K562 (cell line): ENCODE results near the gene ADM. TPM values are rescaled to one million over a fixed set of nuclear protein-coding genes. Genes with fewer than 3 reads are reported as not detected.

ENCODE experiments used
- ATAC-seq: fragments of 200-7000 bp; cut with Tn5 transposase; 3 replicates; pipeline ENCODE4 v1.9.1; 2020; ENCODE audit warnings: moderate library complexity
- BruUV-seq: library from RNA; stranded (reverse); fragments of 400-500 nt; replicated peaks from 2 replicates; lab custom pipeline; 2021; lab: Mats Ljungman, UMichigan
- CTCF ChIA-PET: fragments of 300-600 bp; formaldehyde crosslinking; extraction: SDS; loops from one replicate; lab custom pipeline; 2021; ENCODE audit warnings: low intra/inter-chr PET ratio; lab: Yijun Ruan, JAX
- POLR2A ChIA-PET: fragments of 300-600, 350-650 bp; sonication (Branson Sonifier 250); formaldehyde crosslinking; extraction: SDS; loops from one replicate; lab custom pipeline; 2021; ENCODE audit warnings: antibody characterized with exemption, inconsistent platforms; lab: Yijun Ruan, JAX
- DNase-seq, 4 experiments: peaks; one replicate each; pipeline versions ENCODE4 v3.0.0 to v3.0.0-alpha.2; 2011 to 2018; ENCODE audit warnings: low spot score in 3 of 4, mixed read lengths in 3 of 4; ENCODE audit errors: extremely low read depth in 1 of 4
- FAIRE-seq: peaks from 2 replicates; lab custom pipeline; 2011; peaks lifted over from hg19 to GRCh38; lab: Jason Lieb, UNC
- H2AFZ ChIP-seq: 2 replicates; pipeline ENCODE4 v1.6.0; 2011; ENCODE audit warnings: low read depth, low read length, control low read depth, inconsistent platforms
- H3K27ac ChIP-seq: fragments of 200-600 bp; 3 replicates; pipeline ENCODE4 v1.8.0; 2011; ENCODE audit warnings: low read depth, mild to moderate bottlenecking, control low read depth, inconsistent platforms, low read length, moderate library complexity, mixed read lengths; ENCODE audit errors: extremely low read depth
- H3K27me3 ChIP-seq, 2 experiments: fragments of 300-600 bp in 1 of 2; 2 replicates in 1 of 2; 3 replicates in 1 of 2; pipeline versions ENCODE4 v1.6.0 to v1.8.0; 2011; ENCODE audit warnings: inconsistent platforms in 2 of 2, low read length in 2 of 2, mild to moderate bottlenecking in 1 of 2, mixed read lengths in 1 of 2, moderate library complexity in 1 of 2; ENCODE audit not compliant: control insufficient read depth in 2 of 2, insufficient read depth in 2 of 2
- H3K36me3 ChIP-seq: fragments of 300-600 bp; 3 replicates; pipeline ENCODE4 v1.8.0; 2011; ENCODE audit warnings: mild to moderate bottlenecking, low read length, inconsistent platforms; ENCODE audit not compliant: control insufficient read depth, insufficient read depth
- H3K4me1 ChIP-seq, 2 experiments: fragments of 200-600 bp in 1 of 2; replicated peaks in 1 of 2; 2 replicates in 1 of 2; 3 replicates in 1 of 2; pipeline versions ENCODE4 v1.5.1 to v1.8.0; 2011; ENCODE audit warnings: inconsistent platforms in 2 of 2, low read length in 2 of 2, mild to moderate bottlenecking in 1 of 2, mixed read lengths in 1 of 2, moderate library complexity in 1 of 2; ENCODE audit not compliant: control insufficient read depth in 2 of 2, insufficient read depth in 2 of 2
- H3K4me2 ChIP-seq: 2 replicates; pipeline ENCODE4 v1.6.1; 2011; ENCODE audit warnings: low read length, control low read depth, inconsistent platforms, mixed read lengths; ENCODE audit not compliant: insufficient read depth
- H3K4me3 ChIP-seq: fragments of 200-600 bp; sonication (generic), shearing (Covaris generic); 2 replicates; pipeline ENCODE4 v1.5.1; 2016; ENCODE audit warnings: control low read depth, inconsistent platforms
- H3K79me2 ChIP-seq: fragments of 200-600 bp; 3 replicates; pipeline ENCODE4 v1.8.0; 2011; ENCODE audit warnings: low read length, inconsistent platforms; ENCODE audit not compliant: control insufficient read depth, insufficient read depth
- H3K9ac ChIP-seq, 2 experiments: 2 replicates each; pipeline versions ENCODE4 v1.6.0 to v1.6.1; 2011; ENCODE audit warnings: low read depth in 2 of 2, low read length in 2 of 2, control low read depth in 1 of 2, inconsistent platforms in 1 of 2, mild to moderate bottlenecking in 1 of 2, mixed read lengths in 1 of 2; ENCODE audit not compliant: insufficient read depth in 1 of 2
- H3K9me1 ChIP-seq: one replicate; pipeline ENCODE4 v1.6.0; 2011; ENCODE audit warnings: inconsistent platforms, mild to moderate bottlenecking, low read length, moderate library complexity; ENCODE audit not compliant: control insufficient read depth, insufficient read depth
- H3K9me3 ChIP-seq: replicated peaks from 2 replicates; pipeline ENCODE4 v1.5.1; 2011; ENCODE audit warnings: low read depth, low read length, inconsistent platforms; ENCODE audit not compliant: control insufficient read depth, insufficient read depth
- H4K20me1 ChIP-seq: replicated peaks from 2 replicates; pipeline ENCODE4 v1.6.1; 2011; ENCODE audit warnings: low read length, inconsistent platforms, mixed read lengths; ENCODE audit not compliant: control insufficient read depth, insufficient read depth
- CCAR2 ChIP-seq: fragments of 200-400 bp; formaldehyde crosslinking; IDR thresholded peaks from 2 replicates; pipeline ENCODE4 v1.6.1; 2017; ENCODE audit warnings: mild to moderate bottlenecking, low read depth, low read length
- CHD2 ChIP-seq: IDR thresholded peaks from 2 replicates; pipeline ENCODE4 v1.6.1; 2011; ENCODE audit warnings: low read depth, low read length
- HLTF ChIP-seq: fragments of 450-650 bp; IDR thresholded peaks from 2 replicates; pipeline ENCODE4 v1.6.1; 2016
- JUNB ChIP-seq: fragments of 450-650 bp; formaldehyde crosslinking; conservative IDR thresholded peaks from 2 replicates; pipeline ENCODE4 v1.4.0; 2020; ENCODE audit warnings: mild to moderate bottlenecking
- MEF2A ChIP-seq: IDR thresholded peaks from 2 replicates; pipeline ENCODE4 v1.6.1; 2011; ENCODE audit warnings: low read depth, mild to moderate bottlenecking, low read length, moderate library complexity; ENCODE audit not compliant: control insufficient read depth
- NFE2 ChIP-seq: IDR thresholded peaks from 2 replicates; pipeline ENCODE4 v1.6.1; 2014; ENCODE audit warnings: antibody characterized with exemption, low read depth
- RB1 ChIP-seq: fragments of 450-650 bp; IDR thresholded peaks from 2 replicates; pipeline ENCODE4 v1.6.1; 2017; ENCODE audit warnings: low read depth, mild to moderate bottlenecking
- RBFOX2 ChIP-seq: fragments of 200-400 bp; formaldehyde crosslinking; IDR thresholded peaks from 2 replicates; pipeline ENCODE4 v1.6.1; 2017; ENCODE audit warnings: low read depth, mild to moderate bottlenecking, low read length, moderate library complexity
- SLC30A9 ChIP-seq: fragments of 250-450 bp; sonication (Bioruptor Pico); IDR thresholded peaks from 2 replicates; pipeline ENCODE4 v1.8.0; 2022; ENCODE audit warnings: mild to moderate bottlenecking, moderate library complexity
- TAF9B ChIP-seq: fragments of 450-650 bp; IDR thresholded peaks from 2 replicates; pipeline ENCODE4 v1.6.1; 2018; ENCODE audit warnings: mild to moderate bottlenecking; ENCODE audit not compliant: partially characterized antibody
- U2AF1 ChIP-seq: fragments of 200-400 bp; formaldehyde crosslinking; optimal IDR thresholded peaks from 2 replicates; pipeline ENCODE3; 2017; ENCODE audit warnings: mild to moderate bottlenecking, low read depth, low read length, moderate library complexity
- ZBTB7A ChIP-seq: IDR thresholded peaks from 2 replicates; pipeline ENCODE4 v1.6.1; 2011; ENCODE audit warnings: low read depth, mild to moderate bottlenecking, low read length, moderate library complexity, borderline replicate concordance; ENCODE audit not compliant: control insufficient read depth
- ZKSCAN3 ChIP-seq: fragments of 250-450 bp; sonication (Bioruptor Pico); IDR thresholded peaks from 2 replicates; pipeline ENCODE4 v1.4.0; 2020
- in situ Hi-C: fragments of 300-500 bp; cut with MboI; formaldehyde crosslinking; loops from 4 replicates; pipeline ENCODE4 v1.15.0; 2018; ENCODE audit warnings: inconsistent platforms, mixed read lengths
- intact Hi-C: fragments of 100-400 bp; cut with micrococcal nuclease; formaldehyde crosslinking; loops from 2 replicates; pipeline ENCODE4 v1.14.2; 2022
- polyA plus RNA-seq, 8 experiments: library from polyadenylated mRNA; depleted of rRNA in 4 of 8; stranded (reverse) in 5 of 8; unstranded in 3 of 8; fragments of >200 nt; fragmentation: Nextera tagmentation in 2 of 8; fragmentation: Illumina TruSeq in 1 of 8; extraction: Ambion mirVana in 2 of 8; extraction: Trizol in 1 of 8; gene quantifications; 2 replicates each; pipeline versions ENCODE4 v1.2.1 to v1.2.3, GENCODE V29; 2011 to 2014; ENCODE audit warnings: inconsistent platforms in 1 of 8, missing spikeins in 1 of 8
- total RNA-seq, 7 experiments: library from RNA; depleted of rRNA in 6 of 7; stranded (reverse); fragments of >200 nt in 6 of 7; fragmentation: Illumina TruSeq in 2 of 7; extraction: Trizol in 2 of 7; gene quantifications; 2 replicates each; pipeline versions ENCODE4 v1.2.1 to v1.2.3, GENCODE V29; 2011 to 2021; ENCODE audit warnings: low replicate concordance in 1 of 7
- TF ChIP-seq, protein P1 (sequence below): fragments of 450-650 bp; IDR thresholded peaks from 2 replicates; pipeline ENCODE4 v1.6.1; 2018; ENCODE audit warnings: mild to moderate bottlenecking, low read depth; ENCODE audit not compliant: partially characterized antibody
- TF ChIP-seq, protein P2 (sequence below): fragments of 250-450 bp; sonication (Bioruptor Pico); IDR thresholded peaks from 2 replicates; pipeline ENCODE4 v1.4.0; 2020; ENCODE audit warnings: mild to moderate bottlenecking, moderate library complexity
- TF ChIP-seq, protein P3 (sequence below): fragments of 250-450 bp; sonication (Bioruptor Pico); IDR thresholded peaks from 2 replicates; pipeline ENCODE4 v1.4.0; 2020; ENCODE audit warnings: mild to moderate bottlenecking, moderate library complexity
- TF ChIP-seq, protein P4 (sequence below): fragments of 250-450 bp; sonication (Bioruptor Pico); IDR thresholded peaks from 2 replicates; pipeline ENCODE4 v1.5.0; 2021

Gene ADM
- total and polyA plus RNA-seq, 9 of the 15 experiments (the other 6 are each of a cell fraction or from before 2014, with no cell fraction given), result 0.23 to 0.49 (median 0.32) TPM; not detected in 6

DNA sequence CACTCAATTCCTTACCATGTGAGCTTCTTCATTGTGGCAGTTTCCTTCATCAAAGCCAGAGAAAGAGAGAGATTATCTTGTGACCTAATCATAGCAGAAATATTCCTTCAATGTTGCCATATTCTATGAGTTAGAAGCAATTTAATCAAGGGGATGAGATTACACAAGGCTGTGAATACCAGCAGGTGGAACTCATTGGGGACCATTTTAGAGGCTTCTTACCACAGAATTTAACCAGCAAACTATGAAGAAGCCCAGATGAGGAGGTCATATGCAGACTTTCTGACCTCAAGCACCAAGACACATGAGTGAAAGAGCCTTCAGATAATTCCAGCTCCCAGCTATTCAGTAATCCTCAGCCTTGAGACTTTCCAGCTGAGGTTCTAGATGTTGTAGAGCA, 51.3 kb downstream of the ADM start:
- no peaks in the 10 kb centered on the region for H3K79me2 ChIP-seq
- H4K20me1 ChIP-seq, result no peaks in the 10 kb centered on the region
- no peaks in the 10 kb centered on the region for H3K9me3 ChIP-seq
- H3K27me3 ChIP-seq, result peaks cover 2 to 6% of the 10 kb centered on the region in 2 experiments; a peak in 2 of 5 replicates
- H3K27ac ChIP-seq, result no peak overlapping the region
- no peak for FAIRE-seq
- H3K9me1 ChIP-seq, result no peaks in the 10 kb centered on the region
- DNase-seq, result no peak
- H3K9ac ChIP-seq, result no peak overlapping the region
- H3K4me2 ChIP-seq, result no peak overlapping the region
- H2AFZ ChIP-seq, result no peak overlapping the region
- H3K4me3 ChIP-seq, result no peak overlapping the region
- no peaks in the 10 kb centered on the region for H3K36me3 ChIP-seq
- ATAC-seq, result no peak
- H3K4me1 ChIP-seq, result peaks cover 7 to 9% of the 10 kb centered on the region in 2 experiments; a peak in 3 of 5 replicates
- intact Hi-C loops, result no loop called here
- ChIA-PET CTCF (no interaction called here), POLR2A (interaction anchor here (1.0 kb wide), 1 partner anchor 317 kb away, joined by 3 read pairs; no protein-coding TSS in a partner anchor)
- BruUV-seq, result no TSS peak
- in situ Hi-C loops, result no loop called here
- no peak for TF ChIP-seq SLC30A9 (CRISPR knock-in tag)
- no peak for TF ChIP-seq CCAR2
- TF ChIP-seq U2AF1, result no peak
- TF ChIP-seq, protein P1, sequence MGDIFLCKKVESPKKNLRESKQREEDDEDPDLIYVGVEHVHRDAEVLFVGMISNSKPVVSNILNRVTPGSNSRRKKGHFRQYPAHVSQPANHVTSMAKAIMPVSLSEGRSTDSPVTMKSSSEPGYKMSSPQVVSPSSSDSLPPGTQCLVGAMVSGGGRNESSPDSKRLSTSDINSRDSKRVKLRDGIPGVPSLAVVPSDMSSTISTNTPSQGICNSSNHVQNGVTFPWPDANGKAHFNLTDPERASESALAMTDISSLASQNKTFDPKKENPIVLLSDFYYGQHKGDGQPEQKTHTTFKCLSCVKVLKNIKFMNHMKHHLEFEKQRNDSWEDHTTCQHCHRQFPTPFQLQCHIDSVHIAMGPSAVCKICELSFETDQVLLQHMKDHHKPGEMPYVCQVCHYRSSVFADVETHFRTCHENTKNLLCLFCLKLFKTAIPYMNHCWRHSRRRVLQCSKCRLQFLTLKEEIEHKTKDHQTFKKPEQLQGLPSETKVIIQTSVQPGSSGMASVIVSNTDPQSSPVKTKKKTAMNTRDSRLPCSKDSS, result no peak
- no peak for TF ChIP-seq CHD2
- no peak for TF ChIP-seq RB1
- no peak for TF ChIP-seq JUNB (CRISPR knock-in tag)
- no peak for TF ChIP-seq MEF2A
- TF ChIP-seq, protein P2, sequence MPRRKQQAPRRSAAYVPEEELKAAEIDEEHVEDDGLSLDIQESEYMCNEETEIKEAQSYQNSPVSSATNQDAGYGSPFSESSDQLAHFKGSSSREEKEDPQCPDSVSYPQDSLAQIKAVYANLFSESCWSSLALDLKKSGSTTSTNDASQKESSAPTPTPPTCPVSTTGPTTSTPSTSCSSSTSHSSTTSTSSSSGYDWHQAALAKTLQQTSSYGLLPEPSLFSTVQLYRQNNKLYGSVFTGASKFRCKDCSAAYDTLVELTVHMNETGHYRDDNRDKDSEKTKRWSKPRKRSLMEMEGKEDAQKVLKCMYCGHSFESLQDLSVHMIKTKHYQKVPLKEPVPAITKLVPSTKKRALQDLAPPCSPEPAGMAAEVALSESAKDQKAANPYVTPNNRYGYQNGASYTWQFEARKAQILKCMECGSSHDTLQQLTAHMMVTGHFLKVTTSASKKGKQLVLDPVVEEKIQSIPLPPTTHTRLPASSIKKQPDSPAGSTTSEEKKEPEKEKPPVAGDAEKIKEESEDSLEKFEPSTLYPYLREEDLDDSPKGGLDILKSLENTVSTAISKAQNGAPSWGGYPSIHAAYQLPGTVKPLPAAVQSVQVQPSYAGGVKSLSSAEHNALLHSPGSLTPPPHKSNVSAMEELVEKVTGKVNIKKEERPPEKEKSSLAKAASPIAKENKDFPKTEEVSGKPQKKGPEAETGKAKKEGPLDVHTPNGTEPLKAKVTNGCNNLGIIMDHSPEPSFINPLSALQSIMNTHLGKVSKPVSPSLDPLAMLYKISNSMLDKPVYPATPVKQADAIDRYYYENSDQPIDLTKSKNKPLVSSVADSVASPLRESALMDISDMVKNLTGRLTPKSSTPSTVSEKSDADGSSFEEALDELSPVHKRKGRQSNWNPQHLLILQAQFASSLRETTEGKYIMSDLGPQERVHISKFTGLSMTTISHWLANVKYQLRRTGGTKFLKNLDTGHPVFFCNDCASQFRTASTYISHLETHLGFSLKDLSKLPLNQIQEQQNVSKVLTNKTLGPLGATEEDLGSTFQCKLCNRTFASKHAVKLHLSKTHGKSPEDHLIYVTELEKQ (CRISPR knock-in tag), result no peak
- TF ChIP-seq NFE2, result no peak
- no peak for TF ChIP-seq RBFOX2
- no peak for TF ChIP-seq HLTF
- TF ChIP-seq, protein P3, sequence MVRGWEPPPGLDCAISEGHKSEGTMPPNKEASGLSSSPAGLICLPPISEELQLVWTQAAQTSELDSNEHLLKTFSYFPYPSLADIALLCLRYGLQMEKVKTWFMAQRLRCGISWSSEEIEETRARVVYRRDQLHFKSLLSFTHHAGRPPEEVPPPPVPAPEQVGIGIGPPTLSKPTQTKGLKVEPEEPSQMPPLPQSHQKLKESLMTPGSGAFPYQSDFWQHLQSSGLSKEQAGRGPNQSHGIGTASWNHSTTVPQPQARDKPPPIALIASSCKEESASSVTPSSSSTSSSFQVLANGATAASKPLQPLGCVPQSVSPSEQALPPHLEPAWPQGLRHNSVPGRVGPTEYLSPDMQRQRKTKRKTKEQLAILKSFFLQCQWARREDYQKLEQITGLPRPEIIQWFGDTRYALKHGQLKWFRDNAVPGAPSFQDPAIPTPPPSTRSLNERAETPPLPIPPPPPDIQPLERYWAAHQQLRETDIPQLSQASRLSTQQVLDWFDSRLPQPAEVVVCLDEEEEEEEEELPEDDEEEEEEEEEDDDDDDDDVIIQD (CRISPR knock-in tag), result no peak
- TF ChIP-seq ZBTB7A, result no peak
- TF ChIP-seq TAF9B, result no peak
- TF ChIP-seq ZKSCAN3 (CRISPR knock-in tag), result no peak
- TF ChIP-seq, protein P4, sequence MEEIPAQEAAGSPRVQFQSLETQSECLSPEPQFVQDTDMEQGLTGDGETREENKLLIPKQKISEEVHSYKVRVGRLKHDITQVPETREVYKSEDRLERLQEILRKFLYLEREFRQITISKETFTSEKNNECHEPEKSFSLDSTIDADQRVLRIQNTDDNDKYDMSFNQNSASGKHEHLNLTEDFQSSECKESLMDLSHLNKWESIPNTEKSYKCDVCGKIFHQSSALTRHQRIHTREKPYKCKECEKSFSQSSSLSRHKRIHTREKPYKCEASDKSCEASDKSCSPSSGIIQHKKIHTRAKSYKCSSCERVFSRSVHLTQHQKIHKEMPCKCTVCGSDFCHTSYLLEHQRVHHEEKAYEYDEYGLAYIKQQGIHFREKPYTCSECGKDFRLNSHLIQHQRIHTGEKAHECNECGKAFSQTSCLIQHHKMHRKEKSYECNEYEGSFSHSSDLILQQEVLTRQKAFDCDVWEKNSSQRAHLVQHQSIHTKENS (CRISPR knock-in tag), result no peak
